Karpas-422 (cell line): Measurements from ENCODE around the gene ZNF385D. TPM values are rescaled to one million over a fixed set of nuclear protein-coding genes. Genes with fewer than 3 reads are reported as not detected.

Experiments used
- DNase-seq: peaks from one replicate; pipeline ENCODE4 v3.0.0-alpha.2; 2015
- H2AFZ ChIP-seq: fragments of 200-600 bp; sonication (generic); 2 replicates; pipeline ENCODE4 v1.6.1; 2014; ENCODE audit warnings: antibody characterized with exemption, low read length, mixed read lengths
- H3K27ac ChIP-seq: fragments of 200-600 bp; sonication (generic); 2 replicates; pipeline ENCODE4 v1.5.1; 2014; ENCODE audit warnings: mild to moderate bottlenecking, low read length, moderate library complexity
- H3K27me3 ChIP-seq: fragments of 200-600 bp; sonication (generic); 2 replicates; pipeline ENCODE4 v1.6.1; 2014; ENCODE audit warnings: low read length, mixed read lengths
- H3K36me3 ChIP-seq: fragments of 200-600 bp; sonication (generic); 2 replicates; pipeline ENCODE4 v1.6.1; 2014; ENCODE audit warnings: low read length, mixed read lengths; ENCODE audit not compliant: insufficient read depth
- H3K4me1 ChIP-seq: fragments of 200-600 bp; sonication (generic); 2 replicates; pipeline ENCODE4 v1.6.1; 2014; ENCODE audit warnings: mild to moderate bottlenecking, low read length, mixed read lengths
- H3K4me2 ChIP-seq: fragments of 200-600 bp; sonication (generic); 2 replicates; pipeline ENCODE4 v1.6.1; 2014; ENCODE audit warnings: low read length, low read depth, mild to moderate bottlenecking; ENCODE audit not compliant: poor library complexity, severe bottlenecking
- H3K4me3 ChIP-seq: fragments of 200-600 bp; sonication (generic); 2 replicates; pipeline ENCODE4 v1.5.1; 2014; ENCODE audit warnings: mild to moderate bottlenecking, antibody characterized with exemption, low read length, mixed read lengths
- H3K79me2 ChIP-seq: fragments of 200-600 bp; sonication (generic); 2 replicates; pipeline ENCODE4 v1.6.1; 2014; ENCODE audit warnings: mild to moderate bottlenecking, low read length, mixed read lengths
- H3K9ac ChIP-seq: fragments of 200-600 bp; sonication (generic); 2 replicates; pipeline ENCODE4 v1.6.0; 2014; ENCODE audit warnings: low read length
- H3K9me2 ChIP-seq: fragments of 200-600 bp; sonication (generic), shearing (Covaris generic); replicated peaks from 2 replicates; pipeline ENCODE4 v1.6.0; 2014; ENCODE audit warnings: mild to moderate bottlenecking, low read length, moderate library complexity; ENCODE audit not compliant: insufficient read depth
- H3K9me3 ChIP-seq: fragments of 300-700, 200-600 bp; sonication (generic); 2 replicates; pipeline ENCODE4 v1.6.1; 2014; ENCODE audit warnings: low read length, mixed read lengths
- H4K20me1 ChIP-seq: fragments of 200-600 bp; sonication (generic); 2 replicates; pipeline ENCODE4 v1.6.1; 2014; ENCODE audit warnings: mild to moderate bottlenecking, antibody characterized with exemption, low read length, low read depth; ENCODE audit not compliant: insufficient read depth
- total RNA-seq: library from RNA; depleted of rRNA; stranded (reverse); fragments of >200 nt; shearing (Covaris generic); gene quantifications from 2 replicates; pipeline ENCODE4 v1.2.3, GENCODE V29; 2014; ENCODE audit warnings: low replicate concordance

Gene ZNF385D
- total RNA-seq, 1 experiment from 2014 or later, result not detected

GRCh38 chr3:21722301-21722700 is 28.7 kb downstream of the ZNF385D start:
- no peak overlapping the region for H2AFZ ChIP-seq
- H3K9me3 ChIP-seq, result peaks cover 19% of the 10 kb centered on the region
- H3K4me2 ChIP-seq, result no peak overlapping the region
- no peak overlapping the region for H3K4me3 ChIP-seq
- no peaks in the 10 kb centered on the region for H3K4me1 ChIP-seq
- no peaks in the 10 kb centered on the region for H3K36me3 ChIP-seq
- no peaks in the 10 kb centered on the region for H3K79me2 ChIP-seq
- H4K20me1 ChIP-seq, result no peaks in the 10 kb centered on the region
- DNase-seq, result no peak
- H3K27me3 ChIP-seq, result no peaks in the 10 kb centered on the region
- H3K9ac ChIP-seq, result no peak overlapping the region
- no peaks in the 10 kb centered on the region for H3K9me2 ChIP-seq
- no peak overlapping the region for H3K27ac ChIP-seq

GRCh38 chr3:21718943-21719591 is 31.9 kb downstream of the ZNF385D start:
- H3K79me2 ChIP-seq, result no peaks in the 10 kb centered on the region
- no peaks in the 10 kb centered on the region for H3K4me1 ChIP-seq
- no peak overlapping the region for H3K4me2 ChIP-seq
- no peak overlapping the region for H3K9ac ChIP-seq
- no peak for DNase-seq
- no peaks in the 10 kb centered on the region for H4K20me1 ChIP-seq
- H3K36me3 ChIP-seq, result no peaks in the 10 kb centered on the region
- peaks cover 19% of the 10 kb centered on the region for H3K9me3 ChIP-seq
- no peak overlapping the region for H3K27ac ChIP-seq
- H3K9me2 ChIP-seq, result no peaks in the 10 kb centered on the region
- H3K4me3 ChIP-seq, result no peak overlapping the region
- H2AFZ ChIP-seq, result no peak overlapping the region
- no peaks in the 10 kb centered on the region for H3K27me3 ChIP-seq

GRCh38 chr3:21718161-21718765 is 32.7 kb downstream of the ZNF385D start:
- Histone ChIP-seq H2AFZ (no peak overlapping the region), H3K9ac (no peak overlapping the region), H3K4me2 (no peak overlapping the region), H3K79me2 (no peaks in the 10 kb centered on the region), H3K4me3 (no peak overlapping the region), H3K9me2 (no peaks in the 10 kb centered on the region), H4K20me1 (no peaks in the 10 kb centered on the region), H3K4me1 (no peaks in the 10 kb centered on the region), H3K27me3 (no peaks in the 10 kb centered on the region), H3K9me3 (peaks cover 19% of the 10 kb centered on the region), H3K27ac (no peak overlapping the region), H3K36me3 (no peaks in the 10 kb centered on the region)
- DNase-seq, result no peak

GRCh38 chr3:21715662-21716061 is 35.3 kb downstream of the ZNF385D start:
- H2AFZ ChIP-seq, result no peak overlapping the region
- H3K9ac ChIP-seq, result no peak overlapping the region
- H4K20me1 ChIP-seq, result no peaks in the 10 kb centered on the region
- H3K27me3 ChIP-seq, result no peaks in the 10 kb centered on the region
- H3K4me2 ChIP-seq, result no peak overlapping the region
- H3K79me2 ChIP-seq, result no peaks in the 10 kb centered on the region
- H3K9me2 ChIP-seq, result no peaks in the 10 kb centered on the region
- no peak overlapping the region for H3K4me3 ChIP-seq
- H3K4me1 ChIP-seq, result no peaks in the 10 kb centered on the region
- no peaks in the 10 kb centered on the region for H3K36me3 ChIP-seq
- no peak for DNase-seq
- H3K27ac ChIP-seq, result no peak overlapping the region
- peaks cover 7% of the 10 kb centered on the region; the same call in 1 of the 2 replicates for H3K9me3 ChIP-seq

- H3K4me2 ChIP-seq, result no peak overlapping the region
Measured at GRCh38 chr3:21705769-21706168, 45.2 kb downstream of the ZNF385D start.

GRCh38 chr3:21704796-21705195 is 46.2 kb downstream of the ZNF385D start:
- H3K79me2 ChIP-seq, result no peaks in the 10 kb centered on the region
- no peaks in the 10 kb centered on the region for H3K27me3 ChIP-seq
- H3K4me2 ChIP-seq, result no peak overlapping the region
- no peak for DNase-seq
- H4K20me1 ChIP-seq, result no peaks in the 10 kb centered on the region
- no peak overlapping the region for H3K9ac ChIP-seq
- H3K9me2 ChIP-seq, result no peaks in the 10 kb centered on the region
- no peak overlapping the region for H3K4me3 ChIP-seq
- no peak overlapping the region for H3K27ac ChIP-seq
- no peaks in the 10 kb centered on the region for H3K4me1 ChIP-seq
- H2AFZ ChIP-seq, result no peak overlapping the region
- H3K36me3 ChIP-seq, result no peaks in the 10 kb centered on the region
- 0 out of 2 replicates have a peak, but pooled peaks cover 3% of the 10 kb centered on the region for H3K9me3 ChIP-seq

More at GRCh38 chr3:21705769-21706168, 45.2 kb downstream of the ZNF385D start:
- Histone ChIP-seq H3K79me2 (no peaks in the 10 kb centered on the region), H3K9me3 (0 out of 2 replicates have a peak, but pooled peaks cover 3% of the 10 kb centered on the region), H3K4me1 (no peaks in the 10 kb centered on the region), H3K27ac (no peak overlapping the region), H2AFZ (no peak overlapping the region), H3K9me2 (no peaks in the 10 kb centered on the region), H4K20me1 (no peaks in the 10 kb centered on the region), H3K4me3 (no peak overlapping the region), H3K9ac (no peak overlapping the region), H3K36me3 (no peaks in the 10 kb centered on the region), H3K27me3 (no peaks in the 10 kb centered on the region)
- DNase-seq, result no peak

GRCh38 chr3:21703291-21703690 is 47.7 kb downstream of the ZNF385D start:
- no peaks in the 10 kb centered on the region for H4K20me1 ChIP-seq
- no peak for DNase-seq
- no peaks in the 10 kb centered on the region for H3K79me2 ChIP-seq
- no peaks in the 10 kb centered on the region for H3K9me2 ChIP-seq
- no peaks in the 10 kb centered on the region for H3K4me1 ChIP-seq
- no peak overlapping the region for H2AFZ ChIP-seq
- no peaks in the 10 kb centered on the region for H3K36me3 ChIP-seq
- no peak overlapping the region for H3K27ac ChIP-seq
- no peaks in the 10 kb centered on the region for H3K27me3 ChIP-seq
- 0 out of 2 replicates have a peak, but pooled peaks cover 3% of the 10 kb centered on the region for H3K9me3 ChIP-seq
- no peak overlapping the region for H3K4me3 ChIP-seq
- H3K4me2 ChIP-seq, result no peak overlapping the region
- H3K9ac ChIP-seq, result no peak overlapping the region

- DNase-seq, result no peak
- Histone ChIP-seq H3K9ac (no peak overlapping the region), H3K9me3 (no peaks in the 10 kb centered on the region; the same call in 1 of the 2 replicates), H3K4me2 (no peak overlapping the region), H4K20me1 (no peaks in the 10 kb centered on the region), H3K4me1 (no peaks in the 10 kb centered on the region), H3K9me2 (no peaks in the 10 kb centered on the region), H2AFZ (no peak overlapping the region), H3K4me3 (no peak overlapping the region), H3K27ac (no peak overlapping the region), H3K27me3 (no peaks in the 10 kb centered on the region), H3K36me3 (no peaks in the 10 kb centered on the region), H3K79me2 (no peaks in the 10 kb centered on the region)
Measured at GRCh38 chr3:21697707-21698106, 53.3 kb downstream of the ZNF385D start.
